ENCODE results near the gene BCORL1. TPM values are rescaled to one million over a fixed set of nuclear protein-coding genes. Genes with fewer than 3 reads are reported as not detected.

Gene BCORL1
- polyA plus RNA-seq, 1 donor from 2014 or later: 1.0 TPM

- Histone ChIP-seq H3K27me3 (ENCODE audit: insufficient read depth, low read depth, low read length) (no peaks in the 10 kb centered on the region), H4K20me1 (ENCODE audit: insufficient read depth) (no peaks in the 10 kb centered on the region), H2AFZ (ENCODE audit: low read depth, low read length) (no peak overlapping the region), H3K9me2 (ENCODE audit: insufficient read depth, low read length) (no peaks in the 10 kb centered on the region), H3K27ac (ENCODE audit: low read length) (no peak overlapping the region), H3K9me3 (ENCODE audit: low read length) (no peaks in the 10 kb centered on the region), H3F3A (ENCODE audit: insufficient read depth, low read length, poor library complexity, severe bottlenecking) (no peaks in the 10 kb centered on the region), H3K4me3 (ENCODE audit: low read length) (no peak overlapping the region), H3K36me3 (ENCODE audit: insufficient read depth, low read length) (no peaks in the 10 kb centered on the region), H3K79me2 (replicated peaks; ENCODE audit: insufficient read depth, low read length) (no peaks in the 10 kb centered on the region), H3K9ac (ENCODE audit: low read length) (no peak overlapping the region), H3K4me2 (ENCODE audit: low read length) (no peak overlapping the region)
- TF ChIP-seq POLR2AphosphoS5 (IDR thresholded peaks at IDR 0.05) (no peak), REST (IDR thresholded peaks at IDR 0.05; ENCODE audit: borderline replicate concordance) (no peak)
Measured at GRCh38 chrX:130090364-130090763, 107.9 kb downstream of the BCORL1 start.

DNA sequence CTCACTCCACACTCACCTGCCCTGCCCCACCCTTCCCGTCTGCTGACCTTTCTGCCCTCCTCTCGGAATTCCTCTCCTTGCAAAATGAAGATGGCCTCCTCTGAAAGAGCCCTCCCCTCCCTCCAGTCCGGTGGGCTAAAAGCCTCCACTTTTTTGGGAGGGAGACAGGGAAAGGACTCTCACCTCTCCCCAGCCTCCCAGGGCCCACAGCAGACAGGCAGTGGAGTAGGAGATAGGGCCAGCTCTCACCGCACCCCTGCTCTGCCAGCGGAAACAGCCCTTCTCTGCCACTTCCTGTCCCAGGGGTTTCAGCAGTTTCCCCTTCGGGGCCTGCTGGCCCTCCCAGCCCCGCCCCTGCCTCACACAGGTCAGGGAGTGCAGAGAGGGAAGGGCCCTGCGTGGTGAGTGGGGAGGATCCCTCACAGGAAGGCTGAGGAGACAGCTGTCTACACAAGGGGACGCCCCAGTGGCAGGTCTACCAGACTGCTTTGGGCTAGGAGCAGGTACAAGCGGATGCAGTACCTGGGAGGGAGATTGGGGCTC, 109.6 kb downstream of the BCORL1 start:
- no peaks in the 10 kb centered on the region for H3K9me3 ChIP-seq (ENCODE audit: low read length)
- H3K4me2 ChIP-seq (ENCODE audit: low read length): no peak overlapping the region
- no peaks in the 10 kb centered on the region for H4K20me1 ChIP-seq (ENCODE audit: insufficient read depth)
- no peaks in the 10 kb centered on the region for H3F3A ChIP-seq (ENCODE audit: insufficient read depth, low read length, poor library complexity, severe bottlenecking)
- no peaks in the 10 kb centered on the region for H3K9me2 ChIP-seq (ENCODE audit: insufficient read depth, low read length)
- no peaks in the 10 kb centered on the region for H3K36me3 ChIP-seq (ENCODE audit: insufficient read depth, low read length)
- no peak overlapping the region for H3K27ac ChIP-seq (ENCODE audit: low read length)
- H3K27me3 ChIP-seq (ENCODE audit: insufficient read depth, low read depth, low read length): no peaks in the 10 kb centered on the region
- H3K4me3 ChIP-seq (ENCODE audit: low read length): no peak overlapping the region
- H3K9ac ChIP-seq (ENCODE audit: low read length): no peak overlapping the region
- TF ChIP-seq CTCF (IDR thresholded peaks at IDR 0.05; ENCODE audit: poor library complexity, severe bottlenecking): no peak
- TF ChIP-seq EZH2 (IDR thresholded peaks at IDR 0.05; ENCODE audit: borderline replicate concordance, insufficient read depth, low read length, poor library complexity, severe bottlenecking): no peak
- TF ChIP-seq POLR2AphosphoS5 (IDR thresholded peaks at IDR 0.05): no peak
- no peak for TF ChIP-seq RAD21 (conservative IDR thresholded peaks at IDR 0.05)
- no peak for TF ChIP-seq MXI1 (conservative IDR thresholded peaks at IDR 0.05; ENCODE audit: poor library complexity, severe bottlenecking)
- no peak for TF ChIP-seq TAF1 (IDR thresholded peaks at IDR 0.05; ENCODE audit: low read depth)
- no peak for TF ChIP-seq REST (IDR thresholded peaks at IDR 0.05; ENCODE audit: borderline replicate concordance)
- no peak for TF ChIP-seq EP300 (conservative IDR thresholded peaks at IDR 0.05; ENCODE audit: poor library complexity, severe bottlenecking)
- no peak for TF ChIP-seq SMC3 (conservative IDR thresholded peaks at IDR 0.05; ENCODE audit: poor library complexity)
- no peak overlapping the region for H2AFZ ChIP-seq (ENCODE audit: low read depth, low read length)
- no peaks in the 10 kb centered on the region for H3K79me2 ChIP-seq (replicated peaks; ENCODE audit: insufficient read depth, low read length)

All from neural cell (in vitro differentiated cells).